Spinal cord (tissue), 10 donors: ENCODE results near the gene ABCA3. TPM values are rescaled to one million over a fixed set of nuclear protein-coding genes. Genes with fewer than 3 reads are reported as not detected.

Experiments
- DNase-seq, 6 donors: peaks; one replicate each; pipeline versions ENCODE4 v3.0.0 to v3.0.0-alpha.2; 2013 to 2015; ENCODE audit warnings: low spot score in 6 of 6, low read depth in 4 of 6
- H3K27ac ChIP-seq: one replicate; pipeline ENCODE4 v1.5.1; 2013; ENCODE audit warnings: low read depth, low read length, control low read depth
- H3K27me3 ChIP-seq: one replicate; pipeline ENCODE4 v1.6.1; 2013; ENCODE audit warnings: low read length; ENCODE audit not compliant: control insufficient read depth, insufficient read depth
- H3K36me3 ChIP-seq: one replicate; pipeline ENCODE4 v1.6.1; 2013; ENCODE audit warnings: low read length; ENCODE audit not compliant: control insufficient read depth, insufficient read depth
- H3K4me1 ChIP-seq: one replicate; pipeline ENCODE4 v1.6.1; 2013; ENCODE audit warnings: low read length; ENCODE audit not compliant: control insufficient read depth, insufficient read depth
- H3K4me3 ChIP-seq: one replicate; pipeline ENCODE4 v1.5.1; 2013; ENCODE audit warnings: low read depth, low read length, control low read depth
- H3K9me3 ChIP-seq: one replicate; pipeline ENCODE4 v1.6.1; 2013; ENCODE audit warnings: low read length; ENCODE audit not compliant: control insufficient read depth, insufficient read depth
- WGBS: methylation state at CpG from one replicate; pipeline ENCODE4 v1.1.5; 2013; ENCODE audit warnings: missing lambda C conversion rate; ENCODE audit not compliant: insufficient coverage; 5-methylcytosine and 5-hydroxymethylcytosine counted together
- polyA plus RNA-seq, 2 donors: library from polyadenylated mRNA; unstranded; fragments of 120-200 nt; gene quantifications; one replicate each; pipeline ENCODE4 v1.2.1, GENCODE V29; 2013; ENCODE audit not compliant: insufficient read length in 2 of 2
- small RNA-seq: library from RNA; depleted of rRNA; stranded (forward); fragments of <200 nt; gene quantifications from one replicate; pipeline ENCODE3, GENCODE V24; 2014; ENCODE audit warnings: low replicate concordance
- total RNA-seq, 2 donors: library from RNA; depleted of rRNA in 1 of 2; stranded (reverse); fragments of 120-200 nt in 1 of 2; fragments of >200 nt in 1 of 2; gene quantifications; one replicate each; pipeline versions ENCODE4 v1.2.3 to v1.2.4, GENCODE V29; 2013 to 2014
- donor health status: healthy.

ABCA3 gene
- total and polyA plus RNA-seq, 4 donors = 34.3 to 88.5 (median 74.5) TPM

- Histone ChIP-seq H3K9me3 (no peaks in the 10 kb centered on the region), H3K27ac (no peak overlapping the region), H3K27me3 (no peaks in the 10 kb centered on the region), H3K4me1 (peaks cover 22% of the 10 kb centered on the region), H3K36me3 (peaks cover 58% of the 10 kb centered on the region), H3K4me3 (no peak overlapping the region)
- DNase-seq = no peak
- WGBS = 85% methylated on average over 6 of the region's 9 CpGs
These were observed 114.2 kb downstream of the ABCA3 start for GRCh38 chr16:2226245-2226793.

Small RNA genes lying within 50 kb of the gene (small RNA-seq; reads per million reads assigned to genes)
- gene MIR3677 (not detected), gene MIR4717 (not detected)

Other genes with a start within 250 kb of the ABCA3 start
- gene PKD1, start 204.8 kb downstream of the ABCA3 start, total RNA-seq = 10 to 100 TPM; 68.1 to 86.2 TPM
- 100 to 1,000 TPM; 201 to 289 TPM for gene PKD1, start 204.8 kb downstream of the ABCA3 start, polyA plus RNA-seq
- gene RAB26, start 192.1 kb downstream of the ABCA3 start, total RNA-seq = 1 to 10 TPM; 6.6 to 8.2 TPM
- gene RAB26, start 192.1 kb downstream of the ABCA3 start, polyA plus RNA-seq = 10 to 100 TPM; 26.8 to 29.8 TPM
- gene TRAF7, start 184.9 kb downstream of the ABCA3 start, total RNA-seq = 10 to 100 TPM; 20.4 to 43.1 TPM
- gene TRAF7, start 184.9 kb downstream of the ABCA3 start, polyA plus RNA-seq = 10 to 100 TPM; 59.7 to 62.6 TPM
- gene CASKIN1, start 144.1 kb downstream of the ABCA3 start, total RNA-seq = 10 to 100 TPM; 10.4 to 29.4 TPM
- 10 to 100 TPM; 83.0 to 86.2 TPM for gene CASKIN1, start 144.1 kb downstream of the ABCA3 start, polyA plus RNA-seq
- 10 to 100 TPM; 10.6 to 29.2 TPM for gene MLST8, start 135.3 kb downstream of the ABCA3 start, total RNA-seq
- 10 to 100 TPM; 76.6 to 80.9 TPM for gene MLST8, start 135.3 kb downstream of the ABCA3 start, polyA plus RNA-seq
- 10 to 100 TPM in 1 of 2 donors, 1 to 10 TPM in 1; 5.2 to 13.3 TPM for gene BRICD5, start 129.9 kb downstream of the ABCA3 start, total RNA-seq
- gene BRICD5, start 129.9 kb downstream of the ABCA3 start, polyA plus RNA-seq = 10 to 100 TPM; 21.7 to 30.5 TPM
- 10 to 100 TPM; 15.9 to 16.9 TPM for gene PGP, start 125.9 kb downstream of the ABCA3 start, total RNA-seq
- 10 to 100 TPM; 26.7 to 35.7 TPM for gene PGP, start 125.9 kb downstream of the ABCA3 start, polyA plus RNA-seq
- gene E4F1, start 117.1 kb downstream of the ABCA3 start, total RNA-seq = 10 to 100 TPM; 18.0 to 29.2 TPM
- gene E4F1, start 117.1 kb downstream of the ABCA3 start, polyA plus RNA-seq = 10 to 100 TPM; 29.7 to 31.9 TPM
- gene DNASE1L2, start 104.3 kb downstream of the ABCA3 start, total RNA-seq = 1 to 10 TPM; 1.9 to 2.6 TPM
- 1 to 10 TPM; 5.2 to 6.1 TPM for gene DNASE1L2, start 104.3 kb downstream of the ABCA3 start, polyA plus RNA-seq
- 10 to 100 TPM; 18.8 to 52.6 TPM for gene ECI1, start 89.1 kb downstream of the ABCA3 start, total RNA-seq
- gene ECI1, start 89.1 kb downstream of the ABCA3 start, polyA plus RNA-seq = 10 to 100 TPM; 55.3 to 58.9 TPM
- gene RNPS1, start 72.6 kb downstream of the ABCA3 start, total RNA-seq = 100 to 1,000 TPM in 1 of 2 donors, 10 to 100 TPM in 1; 72.7 to 109 TPM
- 100 to 1,000 TPM; 265 to 285 TPM for gene RNPS1, start 72.6 kb downstream of the ABCA3 start, polyA plus RNA-seq
- 1 to 10 TPM; 7.6 to 8.9 TPM for gene CCNF, start 88.7 kb upstream of the ABCA3 start, total RNA-seq
- gene CCNF, start 88.7 kb upstream of the ABCA3 start, polyA plus RNA-seq = 10 to 100 TPM; 10.4 to 11.6 TPM
- gene TEDC2, start 119.4 kb upstream of the ABCA3 start, total RNA-seq = 1 to 10 TPM; 4.4 to 8.0 TPM
- 10 to 100 TPM; 12.0 to 12.1 TPM for gene TEDC2, start 119.4 kb upstream of the ABCA3 start, polyA plus RNA-seq
- 1 to 10 TPM; 1.6 to 3.0 TPM for gene NTN3, start 130.6 kb upstream of the ABCA3 start, total RNA-seq
- 1 to 10 TPM; 3.0 to 3.9 TPM for gene NTN3, start 130.6 kb upstream of the ABCA3 start, polyA plus RNA-seq
- gene TBC1D24, start 134.4 kb upstream of the ABCA3 start, total RNA-seq = 10 to 100 TPM; 22.2 to 22.8 TPM
- 10 to 100 TPM; 48.1 to 64.2 TPM for gene TBC1D24, start 134.4 kb upstream of the ABCA3 start, polyA plus RNA-seq
- gene ATP6V0C, start 173.2 kb upstream of the ABCA3 start, total RNA-seq = 10 to 100 TPM; 42.6 to 47.9 TPM
- gene ATP6V0C, start 173.2 kb upstream of the ABCA3 start, polyA plus RNA-seq = 100 to 1,000 TPM; 642 to 659 TPM
- 10 to 100 TPM; 15.4 to 38.0 TPM for gene AMDHD2, start 179.6 kb upstream of the ABCA3 start, total RNA-seq
- 10 to 100 TPM; 24.2 to 39.1 TPM for gene AMDHD2, start 179.6 kb upstream of the ABCA3 start, polyA plus RNA-seq
- gene CEMP1, start 190.7 kb upstream of the ABCA3 start, total RNA-seq = under 1 TPM; 0.20 to 0.28 TPM
- 1 to 10 TPM; 6.7 to 8.1 TPM for gene CEMP1, start 190.7 kb upstream of the ABCA3 start, polyA plus RNA-seq
- 10 to 100 TPM; 31.7 to 37.6 TPM for gene PDPK1, start 197.3 kb upstream of the ABCA3 start, total RNA-seq
- 10 to 100 TPM; 37.6 to 43.1 TPM for gene PDPK1, start 197.3 kb upstream of the ABCA3 start, polyA plus RNA-seq